Heart right ventricle (tissue), 16 donors: ENCODE measurements around the gene SCTR. TPM values are rescaled to one million over a fixed set of nuclear protein-coding genes. Genes with fewer than 3 reads are reported as not detected.
"Not testable (repeated sequence)": the region's sequence is repeated elsewhere in the genome, so short reads cannot be mapped to it uniquely, and the experiment has no call there.

Experiments
- ATAC-seq, 8 donors: fragments of 200-7000 bp; cut with Tn5 transposase; one replicate each; pipeline ENCODE4 v1.9.1; 2020; ENCODE audit warnings: mild to moderate bottlenecking in 8 of 8, moderate library complexity in 8 of 8, moderate number of reproducible peaks in 1 of 8
- DNase-seq, 2 donors: peaks; one replicate each; pipeline ENCODE4 v3.0.0-alpha.2; 2020
- H3K27ac ChIP-seq, 10 donors: fragments of 200-600 bp; sonication (generic) in 2 of 10; one replicate each; pipeline versions ENCODE4 v1.5.0 to v1.8.0; 2020 to 2022; ENCODE audit warnings: mild to moderate bottlenecking in 3 of 10
- H3K27me3 ChIP-seq, 7 donors: fragments of 200-600 bp; one replicate each; pipeline ENCODE4 v1.8.0; 2021 to 2022; ENCODE audit warnings: mild to moderate bottlenecking in 2 of 7
- H3K36me3 ChIP-seq, 9 donors: fragments of 200-600 bp; sonication (generic) in 1 of 9; one replicate each; pipeline versions ENCODE4 v1.5.0 to v1.8.0; 2020 to 2022; ENCODE audit warnings: mild to moderate bottlenecking in 2 of 9
- H3K4me1 ChIP-seq, 9 donors: fragments of 200-600 bp; sonication (generic) in 1 of 9; one replicate each; pipeline versions ENCODE4 v1.5.0 to v1.8.0; 2020 to 2022; ENCODE audit warnings: mild to moderate bottlenecking in 4 of 9
- H3K4me3 ChIP-seq, 10 donors: fragments of 200-600 bp; sonication (generic) in 2 of 10; one replicate each; pipeline versions ENCODE4 v1.5.0 to v1.8.0; 2020 to 2022; ENCODE audit warnings: mild to moderate bottlenecking in 7 of 10, moderate library complexity in 2 of 10
- H3K9me3 ChIP-seq, 11 donors: fragments of 200-600 bp in 10 of 11; sonication (generic) in 2 of 11; one replicate each; pipeline versions ENCODE4 v1.5.0 to v1.8.0; 2013 to 2022; ENCODE audit warnings: mild to moderate bottlenecking in 2 of 11, control low read depth in 1 of 11, moderate library complexity in 1 of 11
- WGBS, 2 donors: extraction: QIAGEN DNeasy Blood & Tissue Kit; methylation state at CpG; one replicate each; pipeline ENCODE4 v1.1.7; 2013; ENCODE audit warnings: inconsistent platforms in 1 of 2; 5-methylcytosine and 5-hydroxymethylcytosine counted together
- intact Hi-C, 10 donors: fragments of 100-400 bp; cut with DNase I; formaldehyde crosslinking; loops; one replicate each; pipeline versions ENCODE4 v1.11.1 to v1.14.2; 2022
- polyA plus RNA-seq, 2 donors: library from polyadenylated mRNA; stranded (reverse); fragments of 200-250 nt; gene quantifications; one replicate each; pipeline ENCODE4 v1.2.3, GENCODE V29; 2013
- total RNA-seq, 10 donors: library from RNA; stranded (reverse); fragmentation: NEBNext Ultra II Directional in 3 of 10; extraction: Animal tissue kit (Norgen Biotek cat#: 25700) in 3 of 10; gene quantifications; one replicate each; pipeline versions ENCODE4 v1.2.1 to v1.2.4, GENCODE V29; 2021 to 2023
- TF ChIP-seq, protein P1 (sequence below), 9 donors: fragments of 200-600 bp; sonication (generic) in 2 of 9; IDR thresholded peaks; one replicate each; pipeline versions ENCODE4 v1.5.0 to v1.8.0; 2021 to 2022; ENCODE audit warnings: antibody characterized with exemption in 9 of 9, mild to moderate bottlenecking in 5 of 9, moderate library complexity in 1 of 9
- donor health status: Arrhythmogenic right ventricular cardiomyopathy.
- donor health status: ischemic (EF 13 %, LVEDD 7.1; RV severe dilation, severe dysfunction).
- donor health status: healthy with polysubstance abuse.
- donor health status: DM: no; HTN: yes; CAD: no.
- donor health status: DM: no; HTN: no; CAD: no.
- donor health status: ischemic (EF 25% LVEDD 6.9; RV normal size, moderate dysfunction).
- donor health status: ischemic (EF 25% LVEDD 5.7; RV mildly dilated, moderate dysfunction).
- donor health status: healthy.
- donor health status: DM: yes; HTN: yes; CAD: no.
- donor health status: Ischemic cardiomyopathy.
- donor health status: ischemic (EF 35%, LVEDD 5.7; RV mildly dilated, moderate dysfunction).
- donor health status: nonischemic (EF 11% LVEDD 7.7; RV severe dilation, severe dysfunction).
- donor health status: DM: yes; HTN: yes; CAD: no.
- donor health status: PGD.
- donor health status: ischemic (EF 29% LVEDD 5.4; RV normal size, mild dysfunction).
- donor health status: nonischemic (EF 23%, LVEDD 6.1; RV moderate dilation, normal function).

SCTR gene
- total and polyA plus RNA-seq, 12 donors, result 0.10 to 1.4 (median 0.57) TPM; not detected in 2

- Histone ChIP-seq H3K4me1 (peaks cover 0 to 6% (median 0%) of the 10 kb centered on the region in 9 donors), H3K36me3 (no peaks in the 10 kb centered on the region), H3K9me3 (peaks cover 0 to 12% (median 0%) of the 10 kb centered on the region in 11 donors), H3K4me3 (no peak overlapping the region), H3K27ac (no peak overlapping the region), H3K27me3 (no peaks in the 10 kb centered on the region)
- TF ChIP-seq, protein P1, sequence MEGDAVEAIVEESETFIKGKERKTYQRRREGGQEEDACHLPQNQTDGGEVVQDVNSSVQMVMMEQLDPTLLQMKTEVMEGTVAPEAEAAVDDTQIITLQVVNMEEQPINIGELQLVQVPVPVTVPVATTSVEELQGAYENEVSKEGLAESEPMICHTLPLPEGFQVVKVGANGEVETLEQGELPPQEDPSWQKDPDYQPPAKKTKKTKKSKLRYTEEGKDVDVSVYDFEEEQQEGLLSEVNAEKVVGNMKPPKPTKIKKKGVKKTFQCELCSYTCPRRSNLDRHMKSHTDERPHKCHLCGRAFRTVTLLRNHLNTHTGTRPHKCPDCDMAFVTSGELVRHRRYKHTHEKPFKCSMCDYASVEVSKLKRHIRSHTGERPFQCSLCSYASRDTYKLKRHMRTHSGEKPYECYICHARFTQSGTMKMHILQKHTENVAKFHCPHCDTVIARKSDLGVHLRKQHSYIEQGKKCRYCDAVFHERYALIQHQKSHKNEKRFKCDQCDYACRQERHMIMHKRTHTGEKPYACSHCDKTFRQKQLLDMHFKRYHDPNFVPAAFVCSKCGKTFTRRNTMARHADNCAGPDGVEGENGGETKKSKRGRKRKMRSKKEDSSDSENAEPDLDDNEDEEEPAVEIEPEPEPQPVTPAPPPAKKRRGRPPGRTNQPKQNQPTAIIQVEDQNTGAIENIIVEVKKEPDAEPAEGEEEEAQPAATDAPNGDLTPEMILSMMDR (IDR thresholded peaks at IDR 0.05), result no peak
- DNase-seq (no peak), ATAC-seq (no peak)
- intact Hi-C loops, result loop anchor here in 9 of 10 donors (5.0 to 10.0 kb wide), 6 partner anchors 68 to 253 kb away; no protein-coding TSS in a partner anchor
- WGBS, 2 donors, result 81 to 84% methylated on average over 4 of the region's 4 CpGs
These were observed 114.8 kb downstream of the SCTR start for GRCh38 chr2:119409506-119409905.

- intact Hi-C loops, result loop anchor here in 9 of 10 donors (5.0 to 10.0 kb wide), 6 partner anchors 69 to 254 kb away; no protein-coding TSS in a partner anchor
- H3K9me3 ChIP-seq, result peaks cover 0 to 5% (median 0%) of the 10 kb centered on the region in 11 donors
- no peak overlapping the region for H3K4me3 ChIP-seq
- peak in 5 of 8 donors; percentile 36 to 55 (median 50) for ATAC-seq
- peak overlapping the region in 1 of 10 donors; percentile 16 for H3K27ac ChIP-seq
- H3K4me1 ChIP-seq, result peaks cover 0 to 8% (median 0%) of the 10 kb centered on the region in 9 donors
- no peak for DNase-seq
- TF ChIP-seq, protein P1 (IDR thresholded peaks at IDR 0.05), result no peak
- no peaks in the 10 kb centered on the region for H3K36me3 ChIP-seq
- 66 to 68% methylated on average over 5 of the region's 5 CpGs for WGBS, 2 donors
- H3K27me3 ChIP-seq, result no peaks in the 10 kb centered on the region
These were observed 116.1 kb downstream of the SCTR start for GRCh38 chr2:119408221-119408619.

DNA sequence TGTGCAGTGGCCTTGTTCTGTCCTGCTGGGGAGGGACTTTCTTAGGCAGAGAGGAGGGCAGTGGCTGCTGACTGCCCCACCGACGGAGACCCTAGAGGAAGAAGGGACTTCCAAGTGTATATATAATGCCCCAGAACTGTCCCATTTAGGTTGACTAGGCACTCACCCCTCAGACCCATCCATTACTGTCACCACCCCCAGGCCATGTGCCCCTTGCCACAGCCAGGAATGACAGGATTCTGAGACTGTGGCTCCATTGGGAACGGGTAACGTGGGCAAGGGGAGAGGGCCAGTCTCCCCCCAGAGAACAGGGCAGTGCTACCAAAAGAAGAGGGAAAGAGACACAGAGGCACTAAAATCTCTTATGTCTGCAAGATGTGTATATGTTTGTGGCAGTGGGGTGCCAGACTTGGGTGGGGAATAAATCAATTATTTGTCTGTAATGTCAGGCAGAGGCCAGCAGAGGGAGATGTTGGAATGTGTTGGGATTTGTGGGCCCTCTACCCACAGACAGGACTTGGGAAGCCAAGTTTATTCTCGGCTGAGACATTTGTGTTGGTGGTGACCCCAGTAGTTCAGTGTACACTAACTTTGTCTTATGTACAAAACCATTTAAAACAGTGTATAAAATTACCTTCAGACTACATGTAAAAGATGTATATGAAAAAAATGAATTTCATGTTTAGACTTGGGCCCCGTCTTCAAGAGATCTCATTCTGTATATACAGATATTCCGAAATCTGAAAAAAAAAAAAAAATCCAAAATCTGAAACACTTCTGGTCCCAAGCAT is 116.7 kb downstream of the SCTR start:
- H3K36me3 ChIP-seq, result no peaks in the 10 kb centered on the region
- peak overlapping the region in 1 of 10 donors; percentile 16 for H3K27ac ChIP-seq
- intact Hi-C loops, result loop anchor here (1.0 to 10.0 kb wide), 9 partner anchors 69 to 255 kb away; no protein-coding TSS in a partner anchor
- no peak overlapping the region for H3K4me3 ChIP-seq
- WGBS, 2 donors, result 74 to 78% methylated on average over 7 of the region's 7 CpGs
- H3K4me1 ChIP-seq, result peaks cover 0 to 13% (median 4%) of the 10 kb centered on the region in 9 donors
- H3K9me3 ChIP-seq, result peaks cover 0 to 5% (median 0%) of the 10 kb centered on the region in 11 donors
- DNase-seq (peak in 1 of 2 donors; percentile 61), ATAC-seq (peak; percentile 45 to 85 (median 74))
- TF ChIP-seq, protein P1 (IDR thresholded peaks at IDR 0.05), result peak; percentile 67 to 85 (median 79)
- no peaks in the 10 kb centered on the region for H3K27me3 ChIP-seq

- ATAC-seq (no peak), DNase-seq (no peak)
- TF ChIP-seq, protein P1 (IDR thresholded peaks at IDR 0.05), result no peak
- H3K27ac ChIP-seq, result no peak overlapping the region
- intact Hi-C loops, result loop anchor here in 9 of 10 donors (5.0 to 10.0 kb wide), 6 partner anchors 72 to 257 kb away; no protein-coding TSS in a partner anchor
- no peaks in the 10 kb centered on the region for H3K27me3 ChIP-seq
- WGBS, 2 donors, result 92 to 93% methylated on average over 2 of the region's 2 CpGs
- H3K4me3 ChIP-seq, result no peak overlapping the region
- peaks cover 0 to 5% (median 0%) of the 10 kb centered on the region in 11 donors for H3K9me3 ChIP-seq
- no peaks in the 10 kb centered on the region for H3K36me3 ChIP-seq
- H3K4me1 ChIP-seq, result peaks cover 0 to 16% (median 6%) of the 10 kb centered on the region in 9 donors
These were observed 119.1 kb downstream of the SCTR start for GRCh38 chr2:119405151-119405550.

DNA sequence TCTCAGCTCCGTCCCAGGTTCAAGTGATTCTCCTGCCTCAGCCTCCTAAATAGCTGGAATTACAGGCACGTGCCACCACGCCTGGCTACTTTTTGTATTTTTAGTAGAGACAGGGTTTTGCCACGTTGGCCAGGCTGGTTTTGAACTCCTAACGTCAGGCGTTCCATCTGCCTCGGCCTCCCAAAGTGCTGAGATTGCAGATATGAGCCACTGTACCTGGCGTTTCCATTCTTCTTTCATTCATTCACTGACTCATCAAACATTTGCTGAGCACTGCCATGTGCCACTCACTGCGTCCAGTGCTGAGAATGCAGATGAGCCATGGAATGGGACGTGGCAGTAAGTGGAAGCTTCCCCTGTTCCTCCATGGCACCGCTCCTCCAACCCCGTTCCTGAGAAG is 120.7 kb downstream of the SCTR start:
- H3K4me1 ChIP-seq, result peaks cover 0 to 16% (median 6%) of the 10 kb centered on the region in 9 donors
- not testable (repeated sequence) for H3K36me3 ChIP-seq, H3K4me3 ChIP-seq, H3K27ac ChIP-seq, H3K9me3 ChIP-seq, H3K27me3 ChIP-seq, ATAC-seq, DNase-seq
- intact Hi-C loops, result loop anchor here in 3 of 10 donors (10.0 kb wide), 2 partner anchors 241 to 251 kb away; no protein-coding TSS in a partner anchor
- WGBS, 2 donors, result 86 to 90% methylated on average over 12 of the region's 12 CpGs
